Loucy (cell line): Measurements from ENCODE around the gene TLX3.

ENCODE experiments used
- H2AFZ ChIP-seq: fragments of 200-600 bp; sonication (generic); 2 replicates; pipeline ENCODE4 v1.6.0; 2016; ENCODE audit warnings: antibody characterized with exemption, mild to moderate bottlenecking, low read length, moderate library complexity
- H3F3A ChIP-seq: fragments of 200-600 bp; 2 replicates; pipeline ENCODE4 v1.6.0; 2016; ENCODE audit warnings: antibody characterized with exemption, low read depth, mild to moderate bottlenecking
- H3K27me3 ChIP-seq: fragments of 200-600 bp; sonication (generic); 2 replicates; pipeline ENCODE4 v1.6.1; 2014; ENCODE audit warnings: low read length, mild to moderate bottlenecking; ENCODE audit not compliant: insufficient read depth, poor library complexity, severe bottlenecking
- H3K36me3 ChIP-seq: fragments of 200-600 bp; sonication (generic); 2 replicates; pipeline ENCODE4 v1.6.1; 2016; ENCODE audit warnings: low read length; ENCODE audit not compliant: insufficient read depth
- H3K4me1 ChIP-seq: fragments of 200-600 bp; sonication (generic); 2 replicates; pipeline ENCODE4 v1.5.1; 2014; ENCODE audit warnings: low read length, mild to moderate bottlenecking; ENCODE audit not compliant: insufficient read depth, poor library complexity, severe bottlenecking
- H3K4me2 ChIP-seq: fragments of 200-600 bp; sonication (generic); 2 replicates; pipeline ENCODE4 v1.6.0; 2014; ENCODE audit warnings: antibody characterized with exemption, low read length, low read depth, mild to moderate bottlenecking; ENCODE audit not compliant: poor library complexity, severe bottlenecking
- H3K4me3 ChIP-seq: fragments of 200-600 bp; sonication (generic); 2 replicates; pipeline ENCODE4 v1.5.1; 2014; ENCODE audit warnings: low read length, mild to moderate bottlenecking, mixed read lengths; ENCODE audit not compliant: poor library complexity, severe bottlenecking
- H3K79me2 ChIP-seq: fragments of 200-600 bp; sonication (generic); 2 replicates; pipeline ENCODE4 v1.6.1; 2014; ENCODE audit warnings: low read length; ENCODE audit not compliant: insufficient read depth
- H3K9ac ChIP-seq: fragments of 200-600 bp; sonication (generic); 2 replicates; pipeline ENCODE4 v1.6.0; 2014; ENCODE audit warnings: mild to moderate bottlenecking, low read depth, low read length, moderate library complexity; ENCODE audit not compliant: poor library complexity, severe bottlenecking
- H3K9me2 ChIP-seq: fragments of 200-600 bp; sonication (generic); replicated peaks from 2 replicates; pipeline ENCODE4 v1.6.1; 2016; ENCODE audit warnings: low read depth, low read length, mixed read lengths
- H3K9me3 ChIP-seq: fragments of 200-600 bp; sonication (generic); 2 replicates; pipeline ENCODE4 v1.6.1; 2014; ENCODE audit warnings: mild to moderate bottlenecking, antibody characterized with exemption, low read length, low read depth; ENCODE audit not compliant: insufficient read depth
- H4K20me1 ChIP-seq: fragments of 200-600 bp; sonication (generic); 2 replicates; pipeline ENCODE4 v1.6.0; 2014; ENCODE audit warnings: antibody characterized with exemption, low read length, mild to moderate bottlenecking; ENCODE audit not compliant: insufficient read depth, poor library complexity, severe bottlenecking
- CTCF ChIP-seq: fragments of 200-600 bp; sonication (generic); conservative IDR thresholded peaks from 2 replicates; pipeline ENCODE4 v1.5.1; 2014; ENCODE audit warnings: mild to moderate bottlenecking, antibody characterized with exemption, low read length
- EZH2phosphoT487 ChIP-seq: fragments of 200-600 bp; IDR thresholded peaks from 2 replicates; pipeline ENCODE4 v1.6.1; 2018; ENCODE audit warnings: antibody characterized with exemption, mild to moderate bottlenecking, moderate library complexity, borderline replicate concordance

The TLX3 gene

DNA sequence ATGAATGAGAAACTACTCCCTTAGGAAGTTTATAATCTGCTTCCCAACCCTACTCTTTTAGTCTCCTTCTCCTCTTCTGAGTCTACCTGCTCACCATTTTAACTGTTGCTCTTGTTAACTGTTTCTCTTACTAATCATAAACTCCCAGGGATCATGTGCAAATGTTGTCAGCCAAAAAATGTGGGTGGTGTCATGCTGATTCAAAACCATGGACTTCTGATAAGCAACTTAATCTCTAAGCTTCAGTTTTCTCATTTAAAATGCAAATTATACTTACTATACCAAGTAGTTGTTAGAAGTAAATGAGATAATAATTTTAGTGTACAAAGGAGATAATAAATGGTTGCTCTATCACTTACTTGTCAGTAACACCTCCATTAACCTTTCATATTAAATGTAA lies 45.9 kb upstream of the TLX3 start:
- no peaks in the 10 kb centered on the region for H4K20me1 ChIP-seq
- no peak overlapping the region for H2AFZ ChIP-seq
- no peak overlapping the region for H3K4me2 ChIP-seq
- no peaks in the 10 kb centered on the region for H3K27me3 ChIP-seq
- no peaks in the 10 kb centered on the region for H3F3A ChIP-seq
- peaks cover 20% of the 10 kb centered on the region for H3K4me1 ChIP-seq
- no peak overlapping the region for H3K4me3 ChIP-seq
- H3K79me2 ChIP-seq: no peaks in the 10 kb centered on the region
- no peak overlapping the region for H3K9ac ChIP-seq
- H3K9me3 ChIP-seq: no peaks in the 10 kb centered on the region
- H3K9me2 ChIP-seq: no peaks in the 10 kb centered on the region
- H3K36me3 ChIP-seq: no peaks in the 10 kb centered on the region
- TF ChIP-seq EZH2phosphoT487 (no peak), CTCF (no peak)

- Histone ChIP-seq H3F3A (no peaks in the 10 kb centered on the region), H3K9me2 (no peaks in the 10 kb centered on the region)
Measured at GRCh38 chr5:171264843-171265242, 44.2 kb upstream of the TLX3 start.

DNA sequence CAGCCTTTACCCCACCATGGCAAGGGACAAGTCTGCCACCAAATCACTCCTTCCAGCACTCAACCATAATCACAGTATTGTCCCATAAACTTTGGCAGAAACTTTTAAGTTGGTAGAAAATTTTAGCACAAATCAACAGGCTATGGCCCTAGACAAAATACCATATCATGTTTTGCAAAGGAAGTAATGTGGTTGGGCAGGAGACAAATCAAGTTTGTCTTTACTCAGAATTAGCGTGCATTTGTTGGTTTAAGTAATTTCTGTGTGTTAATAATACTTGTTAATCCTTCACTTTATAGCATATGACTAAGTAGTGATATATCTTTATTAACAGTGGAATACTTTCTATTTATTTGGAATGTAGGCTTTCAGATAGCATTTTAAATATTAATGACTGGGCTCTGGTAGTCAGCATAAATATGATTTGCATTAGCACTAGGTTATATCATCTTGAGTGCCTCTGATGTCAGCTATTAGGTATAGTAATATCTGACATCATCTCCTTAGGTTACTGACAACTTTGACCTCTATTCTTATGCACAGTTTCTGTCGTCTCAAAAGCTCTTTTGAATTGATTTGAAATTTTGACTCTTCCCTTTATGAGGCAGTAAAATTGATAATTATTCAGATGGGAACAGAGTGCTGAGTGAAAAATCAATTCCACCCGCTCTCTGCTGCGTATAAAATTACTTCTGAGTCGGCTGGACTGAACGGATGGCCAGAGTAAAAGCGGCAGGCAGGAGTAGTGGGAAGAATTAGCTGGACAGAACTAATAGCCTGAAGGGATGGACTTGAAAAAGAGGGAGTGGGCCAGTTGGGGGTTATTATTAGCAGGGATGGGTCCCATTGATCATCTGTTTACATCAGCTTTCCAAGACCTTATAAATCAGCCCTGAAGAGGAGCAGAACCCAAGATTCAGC lies 40.1 kb upstream of the TLX3 start:
- no peak overlapping the region for H3K4me2 ChIP-seq

More at GRCh38 chr5:171264843-171265242, 44.2 kb upstream of the TLX3 start:
- Histone ChIP-seq H3K36me3 (no peaks in the 10 kb centered on the region), H3K9me3 (no peaks in the 10 kb centered on the region), H2AFZ (no peak overlapping the region), H3K4me3 (no peak overlapping the region), H3K79me2 (no peaks in the 10 kb centered on the region), H3K4me2 (peak overlapping the region; percentile 23), H4K20me1 (no peaks in the 10 kb centered on the region), H3K27me3 (no peaks in the 10 kb centered on the region), H3K4me1 (peaks cover 20% of the 10 kb centered on the region), H3K9ac (no peak overlapping the region)
- no peak for TF ChIP-seq CTCF
- TF ChIP-seq EZH2phosphoT487: no peak

More for the DNA sequence above, 40.1 kb upstream of the TLX3 start:
- Histone ChIP-seq H3K9me3 (no peaks in the 10 kb centered on the region), H4K20me1 (no peaks in the 10 kb centered on the region), H3K36me3 (no peaks in the 10 kb centered on the region), H3K9me2 (no peaks in the 10 kb centered on the region), H3K4me3 (no peak overlapping the region), H3K9ac (no peak overlapping the region), H3K4me1 (peaks cover 14% of the 10 kb centered on the region), H3K79me2 (no peaks in the 10 kb centered on the region), H3F3A (no peaks in the 10 kb centered on the region), H2AFZ (no peak overlapping the region), H3K27me3 (no peaks in the 10 kb centered on the region)
- TF ChIP-seq EZH2phosphoT487 (no peak), CTCF (no peak)
